ENCODE measurements around the gene GPI. TPM values are rescaled to one million over a fixed set of nuclear protein-coding genes. Genes with fewer than 3 reads are reported as not detected.
"Not testable (repeated sequence)": the region's sequence is repeated elsewhere in the genome, so short reads cannot be mapped to it uniquely, and the experiment has no call there.

Gene GPI
- total and polyA plus RNA-seq, 4 donors = 51.0 to 197 (median 130) TPM

- ATAC-seq (ENCODE audit: low FRiP score) (no peak), DNase-seq (no peak)
- 83 to 89% methylated on average over 10 of the region's 10 CpGs for WGBS, 2 donors
- Histone ChIP-seq H3K27ac (ENCODE audit: low read depth in 1 of 2, low read length in 2 of 2) (no peak overlapping the region), H3K9me3 (ENCODE audit: control insufficient read depth, low read length) (no peaks in the 10 kb centered on the region), H3K4me1 (ENCODE audit: control insufficient read depth in 1 of 2, insufficient read depth in 2 of 2, low read length in 2 of 2) (peaks cover 0 to 2% of the 10 kb centered on the region in 2 donors), H3K36me3 (ENCODE audit: control insufficient read depth in 1 of 2, insufficient read depth in 2 of 2, low read length in 1 of 2) (peaks cover 0 to 6% of the 10 kb centered on the region in 2 donors), H3K4me3 (ENCODE audit: low read length in 2 of 2) (no peak overlapping the region), H3K27me3 (ENCODE audit: control insufficient read depth in 1 of 2, insufficient read depth in 2 of 2, low read length in 1 of 2) (no peaks in the 10 kb centered on the region)
- intact Hi-C loops (cut with DNase I) = loop anchor here in 1 of 2 donors (5.0 kb wide), 1 partner anchor 135 kb away; no protein-coding TSS in a partner anchor
These were observed 2.0 kb downstream of the GPI start for GRCh38 chr19:34366738-34367623.

GRCh38 chr19:34367624-34367957 lies 2.6 kb downstream of the GPI start:
- H3K4me3 ChIP-seq (ENCODE audit: low read length in 2 of 2) = no peak overlapping the region
- no peak for DNase-seq
- intact Hi-C loops (cut with DNase I) = loop anchor here in 1 of 2 donors (5.0 kb wide), 1 partner anchor 135 kb away; no protein-coding TSS in a partner anchor
- no peak overlapping the region for H3K27ac ChIP-seq (ENCODE audit: low read depth in 1 of 2, low read length in 2 of 2)
- no peaks in the 10 kb centered on the region for H3K27me3 ChIP-seq (ENCODE audit: control insufficient read depth in 1 of 2, insufficient read depth in 2 of 2, low read length in 1 of 2)
- 71 to 74% methylated on average over 8 of the region's 8 CpGs for WGBS, 2 donors
- no peak for ATAC-seq (ENCODE audit: low FRiP score)
- H3K4me1 ChIP-seq (ENCODE audit: control insufficient read depth in 1 of 2, insufficient read depth in 2 of 2, low read length in 2 of 2) = peaks cover 0 to 2% of the 10 kb centered on the region in 2 donors
- H3K36me3 ChIP-seq (ENCODE audit: control insufficient read depth in 1 of 2, insufficient read depth in 2 of 2, low read length in 1 of 2) = peaks cover 0 to 6% of the 10 kb centered on the region in 2 donors
- no peaks in the 10 kb centered on the region for H3K9me3 ChIP-seq (ENCODE audit: control insufficient read depth, low read length)

- intact Hi-C loops (cut with DNase I) = loop anchor here in 1 of 2 donors (5.0 kb wide), 1 partner anchor 134 kb away; no protein-coding TSS in a partner anchor
- Histone ChIP-seq H3K27me3 (ENCODE audit: control insufficient read depth in 1 of 2, insufficient read depth in 2 of 2, low read length in 1 of 2) (no peaks in the 10 kb centered on the region), H3K27ac (ENCODE audit: low read depth in 1 of 2, low read length in 2 of 2) (no peak overlapping the region), H3K4me1 (ENCODE audit: control insufficient read depth in 1 of 2, insufficient read depth in 2 of 2, low read length in 2 of 2) (peaks cover 0 to 2% of the 10 kb centered on the region in 2 donors), H3K36me3 (ENCODE audit: control insufficient read depth in 1 of 2, insufficient read depth in 2 of 2, low read length in 1 of 2) (peaks cover 0 to 6% of the 10 kb centered on the region in 2 donors), H3K9me3 (ENCODE audit: control insufficient read depth, low read length) (no peaks in the 10 kb centered on the region), H3K4me3 (ENCODE audit: low read length in 2 of 2) (no peak overlapping the region)
- WGBS, 2 donors = 81 to 82% methylated on average over 10 of the region's 10 CpGs
- ATAC-seq (ENCODE audit: low FRiP score) = no peak
- no peak for DNase-seq
These were observed 3.3 kb downstream of the GPI start for GRCh38 chr19:34368338-34368737.

- H3K36me3 ChIP-seq (ENCODE audit: control insufficient read depth in 1 of 2, insufficient read depth in 2 of 2, low read length in 1 of 2); H3K4me1 ChIP-seq (ENCODE audit: control insufficient read depth in 1 of 2, insufficient read depth in 2 of 2, low read length in 2 of 2); H3K27ac ChIP-seq (ENCODE audit: low read depth in 1 of 2, low read length in 2 of 2); ATAC-seq (ENCODE audit: low FRiP score); H3K4me3 ChIP-seq (ENCODE audit: low read length in 2 of 2); H3K27me3 ChIP-seq (ENCODE audit: control insufficient read depth in 1 of 2, insufficient read depth in 2 of 2, low read length in 1 of 2); DNase-seq; H3K9me3 ChIP-seq (ENCODE audit: control insufficient read depth, low read length): not testable (repeated sequence)
- intact Hi-C loops (cut with DNase I) = loop anchor here in 1 of 2 donors (5.0 kb wide), 1 partner anchor 133 kb away; no protein-coding TSS in a partner anchor
- 91% methylated on average over 10 of the region's 10 CpGs for WGBS, 2 donors
These were observed 4.2 kb downstream of the GPI start for GRCh38 chr19:34369166-34369565.

- Histone ChIP-seq H3K4me3 (ENCODE audit: low read length in 2 of 2) (no peak overlapping the region), H3K27ac (ENCODE audit: low read depth in 1 of 2, low read length in 2 of 2) (no peak overlapping the region), H3K27me3 (ENCODE audit: control insufficient read depth in 1 of 2, insufficient read depth in 2 of 2, low read length in 1 of 2) (no peaks in the 10 kb centered on the region), H3K9me3 (ENCODE audit: control insufficient read depth, low read length) (no peaks in the 10 kb centered on the region), H3K4me1 (ENCODE audit: control insufficient read depth in 1 of 2, insufficient read depth in 2 of 2, low read length in 2 of 2) (peaks cover 0 to 2% of the 10 kb centered on the region in 2 donors), H3K36me3 (ENCODE audit: control insufficient read depth in 1 of 2, insufficient read depth in 2 of 2, low read length in 1 of 2) (peaks cover 0 to 6% of the 10 kb centered on the region in 2 donors)
- ATAC-seq (ENCODE audit: low FRiP score) (no peak), DNase-seq (no peak)
- intact Hi-C loops (cut with DNase I) = no loop called here
- WGBS, 2 donors = 84 to 86% methylated on average over 8 of the region's 8 CpGs
These were observed 5.1 kb downstream of the GPI start for GRCh38 chr19:34370117-34370516.

GRCh38 chr19:34370983-34371382 lies 6.0 kb downstream of the GPI start:
- H3K36me3 ChIP-seq (ENCODE audit: control insufficient read depth in 1 of 2, insufficient read depth in 2 of 2, low read length in 1 of 2) = peaks cover 0 to 8% of the 10 kb centered on the region in 2 donors
- no peak overlapping the region for H3K27ac ChIP-seq (ENCODE audit: low read depth in 1 of 2, low read length in 2 of 2)
- no peak overlapping the region for H3K4me3 ChIP-seq (ENCODE audit: low read length in 2 of 2)
- intact Hi-C loops (cut with DNase I) = no loop called here
- no peak for ATAC-seq (ENCODE audit: low FRiP score)
- H3K27me3 ChIP-seq (ENCODE audit: control insufficient read depth in 1 of 2, insufficient read depth in 2 of 2, low read length in 1 of 2) = no peaks in the 10 kb centered on the region
- DNase-seq = no peak
- H3K9me3 ChIP-seq (ENCODE audit: control insufficient read depth, low read length) = no peaks in the 10 kb centered on the region
- peaks cover 0 to 2% of the 10 kb centered on the region in 2 donors for H3K4me1 ChIP-seq (ENCODE audit: control insufficient read depth in 1 of 2, insufficient read depth in 2 of 2, low read length in 2 of 2)
- WGBS, 2 donors = 64 to 66% methylated on average over 4 of the region's 4 CpGs

- 95 to 96% methylated on average over 10 to 11 of the region's 11 CpGs for WGBS, 2 donors
- no peaks in the 10 kb centered on the region for H3K27me3 ChIP-seq (ENCODE audit: control insufficient read depth in 1 of 2, insufficient read depth in 2 of 2, low read length in 1 of 2)
- DNase-seq = no peak
- H3K9me3 ChIP-seq (ENCODE audit: control insufficient read depth, low read length) = no peaks in the 10 kb centered on the region
- ATAC-seq (ENCODE audit: low FRiP score) = no peak
- H3K4me1 ChIP-seq (ENCODE audit: control insufficient read depth in 1 of 2, insufficient read depth in 2 of 2, low read length in 2 of 2) = no peaks in the 10 kb centered on the region
- intact Hi-C loops (cut with DNase I) = no loop called here
- peaks cover 0 to 13% of the 10 kb centered on the region in 2 donors for H3K36me3 ChIP-seq (ENCODE audit: control insufficient read depth in 1 of 2, insufficient read depth in 2 of 2, low read length in 1 of 2)
- H3K27ac ChIP-seq (ENCODE audit: low read depth in 1 of 2, low read length in 2 of 2) = no peak overlapping the region
- H3K4me3 ChIP-seq (ENCODE audit: low read length in 2 of 2) = no peak overlapping the region
These were observed 8.7 kb downstream of the GPI start for GRCh38 chr19:34373601-34374288.

- Histone ChIP-seq H3K27ac (ENCODE audit: low read depth in 1 of 2, low read length in 2 of 2) (no peak overlapping the region), H3K27me3 (ENCODE audit: control insufficient read depth in 1 of 2, insufficient read depth in 2 of 2, low read length in 1 of 2) (no peaks in the 10 kb centered on the region), H3K9me3 (ENCODE audit: control insufficient read depth, low read length) (no peaks in the 10 kb centered on the region), H3K36me3 (ENCODE audit: control insufficient read depth in 1 of 2, insufficient read depth in 2 of 2, low read length in 1 of 2) (peaks cover 0 to 11% of the 10 kb centered on the region in 2 donors), H3K4me3 (ENCODE audit: low read length in 2 of 2) (no peak overlapping the region), H3K4me1 (ENCODE audit: control insufficient read depth in 1 of 2, insufficient read depth in 2 of 2, low read length in 2 of 2) (no peaks in the 10 kb centered on the region)
- 81 to 84% methylated on average over 8 of the region's 8 CpGs for WGBS, 2 donors
- intact Hi-C loops (cut with DNase I) = no loop called here
- DNase-seq = no peak
- ATAC-seq (ENCODE audit: low FRiP score) = no peak
These were observed 10.6 kb downstream of the GPI start for GRCh38 chr19:34375598-34375997.
